K562 (cell line): ENCODE data around the gene ECI1. TPM values are rescaled to one million over a fixed set of nuclear protein-coding genes. Genes with fewer than 3 reads are reported as not detected.

ENCODE experiments used
- BHLHE40 ChIP-seq: IDR thresholded peaks from 2 replicates; pipeline ENCODE4 v1.6.1; 2011; ENCODE audit warnings: low read length, improper control_type of control experiment
- DNMT1 ChIP-seq: fragments of 450-650 bp; IDR thresholded peaks from 2 replicates; pipeline ENCODE4 v1.6.1; 2016; ENCODE audit warnings: antibody characterized with exemption, mild to moderate bottlenecking
- HDAC3 ChIP-seq: fragments of 450-650 bp; IDR thresholded peaks from 2 replicates; pipeline ENCODE4 v1.6.1; 2018; ENCODE audit warnings: borderline replicate concordance, mild to moderate bottlenecking, moderate library complexity; ENCODE audit not compliant: partially characterized antibody
- NR1H2 ChIP-seq: sonication (generic); formaldehyde crosslinking; IDR thresholded peaks from 2 replicates; pipeline ENCODE4 v1.4.0; 2020; ENCODE audit warnings: mild to moderate bottlenecking, missing genetic modification reagents
- POLR3A ChIP-seq: IDR thresholded peaks from 2 replicates; pipeline ENCODE4 v1.6.1; 2011; ENCODE audit warnings: borderline replicate concordance, mild to moderate bottlenecking, moderate library complexity; ENCODE audit not compliant: insufficient read length, insufficient read depth; ENCODE audit errors: extremely low read depth
- YY1 ChIP-seq, 3 experiments: IDR thresholded peaks; 2 replicates each; pipeline ENCODE4 v1.6.1; 2011; ENCODE audit warnings: low read length in 2 of 3, mild to moderate bottlenecking in 2 of 3, moderate library complexity in 2 of 3, borderline replicate concordance in 1 of 3, control low read depth in 1 of 3, low read depth in 1 of 3; ENCODE audit not compliant: insufficient read depth in 3 of 3, insufficient replicate concordance in 2 of 3, control insufficient read depth in 1 of 3, insufficient read length in 1 of 3; ENCODE audit errors: extremely low read depth in 1 of 3
- ZBTB8A ChIP-seq: fragments of 450-650 bp; IDR thresholded peaks from 2 replicates; pipeline ENCODE4 v1.6.1; 2018; ENCODE audit warnings: mild to moderate bottlenecking, moderate library complexity; ENCODE audit not compliant: partially characterized antibody
- ZFP30 ChIP-seq: fragments of 250-450 bp; sonication (Bioruptor Pico); IDR thresholded peaks from 2 replicates; pipeline ENCODE4 v1.8.0; 2022; ENCODE audit warnings: moderate library complexity, mild to moderate bottlenecking, inconsistent platforms, borderline replicate concordance
- polyA plus RNA-seq, 8 experiments: library from polyadenylated mRNA; depleted of rRNA in 4 of 8; stranded (reverse) in 5 of 8; unstranded in 3 of 8; fragments of >200 nt; fragmentation: Nextera tagmentation in 2 of 8; fragmentation: Illumina TruSeq in 1 of 8; extraction: Ambion mirVana in 2 of 8; extraction: Trizol in 1 of 8; gene quantifications; 2 replicates each; pipeline versions ENCODE4 v1.2.1 to v1.2.3, GENCODE V29; 2011 to 2014; ENCODE audit warnings: inconsistent platforms in 1 of 8, missing spikeins in 1 of 8
- total RNA-seq, 7 experiments: library from RNA; depleted of rRNA in 6 of 7; stranded (reverse); fragments of >200 nt in 6 of 7; fragmentation: Illumina TruSeq in 2 of 7; extraction: Trizol in 2 of 7; gene quantifications; 2 replicates each; pipeline versions ENCODE4 v1.2.1 to v1.2.3, GENCODE V29; 2011 to 2021; ENCODE audit warnings: low replicate concordance in 1 of 7
- TF ChIP-seq, protein P1 (sequence below): fragments of 250-450 bp; sonication (Bioruptor Pico); IDR thresholded peaks from 2 replicates; pipeline ENCODE4 v1.5.0; 2021; ENCODE audit warnings: mild to moderate bottlenecking, borderline replicate concordance
- TF ChIP-seq, protein P2 (sequence below), 2 experiments: IDR thresholded peaks in 1 of 2; conservative IDR thresholded peaks in 1 of 2; 2 replicates each; pipeline ENCODE4 v1.6.1; 2016; ENCODE audit warnings: low read depth in 2 of 2, mild to moderate bottlenecking in 1 of 2, missing compliant biosample characterization in 1 of 2, missing genetic modification characterization in 1 of 2, moderate library complexity in 1 of 2
- TF ChIP-seq, protein P3 (sequence below): fragments of 450-650 bp; IDR thresholded peaks from 2 replicates; pipeline ENCODE4 v1.6.1; 2016; ENCODE audit warnings: low read depth

Gene ECI1
- total and polyA plus RNA-seq, 9 of the 15 experiments (the other 6 are each of a cell fraction or from before 2014, with no cell fraction given), result 4.7 to 189 (median 54.0) TPM

DNA sequence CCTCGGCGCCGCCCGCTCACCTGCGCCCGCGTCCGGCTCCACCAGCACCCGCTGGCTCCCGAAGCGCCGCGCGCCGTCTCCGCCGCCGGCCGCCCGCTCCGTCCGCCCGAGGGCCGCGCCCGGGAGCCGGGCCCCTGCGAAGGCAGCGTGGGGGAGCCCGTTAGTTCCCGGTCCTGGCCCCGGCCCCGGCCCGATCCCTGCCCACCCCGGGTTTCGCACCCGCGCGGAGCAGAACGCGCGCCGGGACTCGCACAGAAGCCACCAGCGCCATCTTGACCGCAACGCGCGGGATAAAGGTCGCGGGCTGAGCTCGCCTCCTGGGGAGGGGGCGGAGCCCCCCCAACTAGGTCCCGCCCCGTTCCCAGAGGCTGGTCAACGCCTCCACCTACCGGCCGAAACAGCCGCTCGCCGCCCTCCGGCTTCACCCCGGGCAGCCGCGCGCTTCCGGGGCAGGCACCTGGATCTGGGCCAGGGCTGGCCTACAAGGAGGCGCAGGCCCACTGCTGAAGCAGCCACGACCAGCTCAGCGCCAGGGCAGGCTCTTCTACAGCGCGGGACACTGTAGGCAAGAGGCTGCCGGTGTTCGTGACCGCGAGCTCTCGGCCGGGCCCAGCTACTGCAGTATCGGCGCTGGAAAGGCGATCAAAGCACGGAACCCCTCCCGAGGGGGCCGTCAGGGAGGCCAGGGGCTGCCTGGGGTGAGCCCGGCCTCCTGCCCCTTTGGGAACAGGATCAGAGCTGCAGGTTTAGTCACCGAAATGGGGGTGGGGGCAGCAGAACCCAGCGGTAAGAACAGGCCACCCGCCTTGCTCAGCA is at the start of gene ECI1 (continued):
- TF ChIP-seq YY1 (IDR thresholded peaks at IDR 0.05; ENCODE audit: borderline replicate concordance in 1 of 3, control insufficient read depth in 1 of 3, extremely low read depth in 1 of 3, insufficient read depth in 3 of 3, insufficient read length in 1 of 3, insufficient replicate concordance in 2 of 3, low read depth in 1 of 3, low read length in 2 of 3) (peak; percentile 80 to 98 (median 95)), DNMT1 (no peak), ZFP30 (CRISPR knock-in tag) (no peak), BHLHE40 (peak; percentile 44; the same call in 1 of the 2 replicates), ZBTB8A (no peak), POLR3A (no peak), NR1H2 (CRISPR knock-in tag) (no peak), HDAC3 (no peak)
- TF ChIP-seq, protein P1, sequence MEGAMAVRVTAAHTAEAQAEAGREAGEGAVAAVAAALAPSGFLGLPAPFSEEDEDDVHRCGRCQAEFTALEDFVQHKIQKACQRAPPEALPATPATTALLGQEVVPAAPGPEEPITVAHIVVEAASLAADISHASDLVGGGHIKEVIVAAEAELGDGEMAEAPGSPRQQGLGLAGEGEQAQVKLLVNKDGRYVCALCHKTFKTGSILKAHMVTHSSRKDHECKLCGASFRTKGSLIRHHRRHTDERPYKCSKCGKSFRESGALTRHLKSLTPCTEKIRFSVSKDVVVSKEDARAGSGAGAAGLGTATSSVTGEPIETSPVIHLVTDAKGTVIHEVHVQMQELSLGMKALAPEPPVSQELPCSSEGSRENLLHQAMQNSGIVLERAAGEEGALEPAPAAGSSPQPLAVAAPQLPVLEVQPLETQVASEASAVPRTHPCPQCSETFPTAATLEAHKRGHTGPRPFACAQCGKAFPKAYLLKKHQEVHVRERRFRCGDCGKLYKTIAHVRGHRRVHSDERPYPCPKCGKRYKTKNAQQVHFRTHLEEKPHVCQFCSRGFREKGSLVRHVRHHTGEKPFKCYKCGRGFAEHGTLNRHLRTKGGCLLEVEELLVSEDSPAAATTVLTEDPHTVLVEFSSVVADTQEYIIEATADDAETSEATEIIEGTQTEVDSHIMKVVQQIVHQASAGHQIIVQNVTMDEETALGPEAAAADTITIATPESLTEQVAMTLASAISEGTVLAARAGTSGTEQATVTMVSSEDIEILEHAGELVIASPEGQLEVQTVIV (CRISPR knock-in tag), result no peak
- TF ChIP-seq, protein P2, sequence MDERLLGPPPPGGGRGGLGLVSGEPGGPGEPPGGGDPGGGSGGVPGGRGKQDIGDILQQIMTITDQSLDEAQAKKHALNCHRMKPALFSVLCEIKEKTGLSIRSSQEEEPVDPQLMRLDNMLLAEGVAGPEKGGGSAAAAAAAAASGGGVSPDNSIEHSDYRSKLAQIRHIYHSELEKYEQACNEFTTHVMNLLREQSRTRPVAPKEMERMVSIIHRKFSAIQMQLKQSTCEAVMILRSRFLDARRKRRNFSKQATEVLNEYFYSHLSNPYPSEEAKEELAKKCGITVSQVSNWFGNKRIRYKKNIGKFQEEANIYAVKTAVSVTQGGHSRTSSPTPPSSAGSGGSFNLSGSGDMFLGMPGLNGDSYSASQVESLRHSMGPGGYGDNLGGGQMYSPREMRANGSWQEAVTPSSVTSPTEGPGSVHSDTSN (CRISPR knock-in tag; IDR thresholded peaks at IDR 0.05; ENCODE audit: low read depth), result no peak
- TF ChIP-seq, protein P2 (tag; conservative IDR thresholded peaks at IDR 0.05; ENCODE audit: low read depth), result no peak
- TF ChIP-seq, protein P3, sequence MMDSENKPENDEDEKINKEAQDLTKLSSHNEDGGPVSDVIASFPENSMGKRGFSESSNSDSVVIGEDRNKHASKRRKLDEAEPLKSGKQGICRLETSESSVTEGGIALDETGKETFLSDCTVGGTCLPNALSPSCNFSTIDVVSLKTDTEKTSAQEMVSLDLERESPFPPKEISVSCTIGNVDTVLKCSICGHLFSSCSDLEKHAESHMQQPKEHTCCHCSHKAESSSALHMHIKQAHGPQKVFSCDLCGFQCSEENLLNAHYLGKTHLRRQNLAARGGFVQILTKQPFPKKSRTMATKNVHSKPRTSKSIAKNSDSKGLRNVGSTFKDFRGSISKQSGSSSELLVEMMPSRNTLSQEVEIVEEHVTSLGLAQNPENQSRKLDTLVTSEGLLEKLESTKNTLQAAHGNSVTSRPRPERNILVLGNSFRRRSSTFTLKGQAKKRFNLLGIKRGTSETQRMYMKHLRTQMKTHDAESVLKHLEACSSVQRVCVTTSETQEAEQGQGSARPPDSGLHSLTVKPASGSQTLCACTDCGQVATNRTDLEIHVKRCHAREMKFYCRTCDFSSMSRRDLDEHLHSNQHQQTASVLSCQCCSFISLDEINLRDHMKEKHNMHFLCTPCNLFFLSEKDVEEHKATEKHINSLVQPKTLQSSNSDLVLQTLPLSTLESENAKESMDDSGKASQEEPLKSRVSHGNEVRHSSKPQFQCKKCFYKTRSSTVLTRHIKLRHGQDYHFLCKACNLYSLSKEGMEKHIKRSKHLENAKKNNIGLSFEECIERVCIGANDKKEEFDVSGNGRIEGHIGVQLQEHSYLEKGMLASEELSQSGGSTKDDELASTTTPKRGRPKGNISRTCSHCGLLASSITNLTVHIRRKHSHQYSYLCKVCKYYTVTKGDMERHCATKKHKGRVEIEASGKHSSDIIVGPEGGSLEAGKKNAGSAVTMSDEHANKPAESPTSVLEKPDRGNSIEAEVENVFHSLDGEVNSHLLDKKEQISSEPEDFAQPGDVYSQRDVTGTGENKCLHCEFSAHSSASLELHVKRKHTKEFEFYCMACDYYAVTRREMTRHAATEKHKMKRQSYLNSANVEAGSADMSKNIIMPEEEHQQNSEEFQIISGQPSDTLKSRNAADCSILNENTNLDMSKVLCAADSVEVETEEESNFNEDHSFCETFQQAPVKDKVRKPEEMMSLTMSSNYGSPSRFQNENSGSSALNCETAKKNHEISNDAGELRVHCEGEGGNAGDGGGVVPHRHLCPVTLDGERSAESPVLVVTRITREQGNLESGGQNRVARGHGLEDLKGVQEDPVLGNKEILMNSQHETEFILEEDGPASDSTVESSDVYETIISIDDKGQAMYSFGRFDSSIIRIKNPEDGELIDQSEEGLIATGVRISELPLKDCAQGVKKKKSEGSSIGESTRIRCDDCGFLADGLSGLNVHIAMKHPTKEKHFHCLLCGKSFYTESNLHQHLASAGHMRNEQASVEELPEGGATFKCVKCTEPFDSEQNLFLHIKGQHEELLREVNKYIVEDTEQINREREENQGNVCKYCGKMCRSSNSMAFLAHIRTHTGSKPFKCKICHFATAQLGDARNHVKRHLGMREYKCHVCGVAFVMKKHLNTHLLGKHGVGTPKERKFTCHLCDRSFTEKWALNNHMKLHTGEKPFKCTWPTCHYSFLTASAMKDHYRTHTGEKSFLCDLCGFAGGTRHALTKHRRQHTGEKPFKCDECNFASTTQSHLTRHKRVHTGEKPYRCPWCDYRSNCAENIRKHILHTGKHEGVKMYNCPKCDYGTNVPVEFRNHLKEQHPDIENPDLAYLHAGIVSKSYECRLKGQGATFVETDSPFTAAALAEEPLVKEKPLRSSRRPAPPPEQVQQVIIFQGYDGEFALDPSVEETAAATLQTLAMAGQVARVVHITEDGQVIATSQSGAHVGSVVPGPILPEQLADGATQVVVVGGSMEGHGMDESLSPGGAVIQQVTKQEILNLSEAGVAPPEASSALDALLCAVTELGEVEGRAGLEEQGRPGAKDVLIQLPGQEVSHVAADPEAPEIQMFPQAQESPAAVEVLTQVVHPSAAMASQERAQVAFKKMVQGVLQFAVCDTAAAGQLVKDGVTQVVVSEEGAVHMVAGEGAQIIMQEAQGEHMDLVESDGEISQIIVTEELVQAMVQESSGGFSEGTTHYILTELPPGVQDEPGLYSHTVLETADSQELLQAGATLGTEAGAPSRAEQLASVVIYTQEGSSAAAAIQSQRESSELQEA, result no peak
